ENCODE data around the gene ANGPTL4. TPM values are rescaled to one million over a fixed set of nuclear protein-coding genes. Genes with fewer than 3 reads are reported as not detected.

Gene ANGPTL4
- total and polyA plus RNA-seq, 2 of the 13 experiments (the other 11 are each of a cell fraction or from before 2014, with no cell fraction given), result 0.80 to 21.7 TPM

DNA sequence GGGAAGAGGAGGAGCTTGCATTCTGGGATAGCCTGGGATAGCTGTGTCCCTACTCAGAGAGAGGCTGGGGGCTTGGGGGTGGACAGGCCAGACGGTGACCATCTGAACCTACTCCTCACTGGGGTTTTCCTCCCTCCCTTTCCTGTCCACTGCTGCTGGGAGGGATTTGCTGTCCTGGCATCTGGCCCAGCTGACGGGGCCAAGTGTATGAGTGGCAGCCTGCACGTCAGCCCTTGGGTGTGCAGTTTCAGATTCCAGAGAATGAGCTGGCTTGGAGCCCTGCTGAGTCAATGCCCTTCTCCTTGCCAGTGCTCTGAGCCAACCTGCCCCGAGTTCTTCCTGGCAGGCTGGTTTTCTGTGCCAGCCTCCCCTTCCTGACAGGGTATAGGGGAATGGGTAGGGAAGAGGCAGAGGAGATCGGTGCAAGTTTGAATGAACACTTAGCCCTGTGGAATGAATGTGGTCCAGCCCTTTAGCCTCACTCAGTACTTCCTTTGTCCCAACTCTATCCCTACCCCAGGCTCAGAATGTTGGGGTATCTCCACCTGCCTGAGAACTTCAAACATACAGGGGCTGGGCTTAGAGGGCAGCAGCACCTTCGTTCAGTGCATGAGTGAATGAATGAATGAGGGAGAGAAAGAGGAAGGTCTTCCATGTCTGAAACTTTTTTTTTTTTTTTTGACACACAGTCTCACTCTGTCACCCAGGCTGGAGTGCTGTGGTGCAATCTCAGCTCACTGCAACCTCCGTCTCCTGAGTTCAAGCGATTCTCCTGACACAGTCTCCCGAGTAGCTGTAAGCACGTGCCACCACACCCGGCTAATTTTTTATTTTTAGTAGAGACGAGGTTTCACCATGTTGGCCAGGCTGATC, 1.8 kb upstream of the ANGPTL4 start (continued):
- TF ChIP-seq JARID2 (CRISPR knock-in tag; IDR thresholded peaks at IDR 0.05; ENCODE audit: insufficient replicate concordance), result no peak
- TF ChIP-seq ZNF441 (CRISPR knock-in tag; IDR thresholded peaks at IDR 0.05; ENCODE audit: borderline replicate concordance), result no peak
- TF ChIP-seq, protein P1, sequence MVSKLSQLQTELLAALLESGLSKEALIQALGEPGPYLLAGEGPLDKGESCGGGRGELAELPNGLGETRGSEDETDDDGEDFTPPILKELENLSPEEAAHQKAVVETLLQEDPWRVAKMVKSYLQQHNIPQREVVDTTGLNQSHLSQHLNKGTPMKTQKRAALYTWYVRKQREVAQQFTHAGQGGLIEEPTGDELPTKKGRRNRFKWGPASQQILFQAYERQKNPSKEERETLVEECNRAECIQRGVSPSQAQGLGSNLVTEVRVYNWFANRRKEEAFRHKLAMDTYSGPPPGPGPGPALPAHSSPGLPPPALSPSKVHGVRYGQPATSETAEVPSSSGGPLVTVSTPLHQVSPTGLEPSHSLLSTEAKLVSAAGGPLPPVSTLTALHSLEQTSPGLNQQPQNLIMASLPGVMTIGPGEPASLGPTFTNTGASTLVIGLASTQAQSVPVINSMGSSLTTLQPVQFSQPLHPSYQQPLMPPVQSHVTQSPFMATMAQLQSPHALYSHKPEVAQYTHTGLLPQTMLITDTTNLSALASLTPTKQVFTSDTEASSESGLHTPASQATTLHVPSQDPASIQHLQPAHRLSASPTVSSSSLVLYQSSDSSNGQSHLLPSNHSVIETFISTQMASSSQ (IDR thresholded peaks at IDR 0.05; ENCODE audit: low read depth), result no peak
- TF ChIP-seq, protein P1 (CRISPR knock-in tag; IDR thresholded peaks at IDR 0.05; ENCODE audit: borderline replicate concordance), result no peak
- TF ChIP-seq TCF7L2 (IDR thresholded peaks at IDR 0.05; ENCODE audit: low read depth, low read length), result no peak
- TF ChIP-seq, protein P2, sequence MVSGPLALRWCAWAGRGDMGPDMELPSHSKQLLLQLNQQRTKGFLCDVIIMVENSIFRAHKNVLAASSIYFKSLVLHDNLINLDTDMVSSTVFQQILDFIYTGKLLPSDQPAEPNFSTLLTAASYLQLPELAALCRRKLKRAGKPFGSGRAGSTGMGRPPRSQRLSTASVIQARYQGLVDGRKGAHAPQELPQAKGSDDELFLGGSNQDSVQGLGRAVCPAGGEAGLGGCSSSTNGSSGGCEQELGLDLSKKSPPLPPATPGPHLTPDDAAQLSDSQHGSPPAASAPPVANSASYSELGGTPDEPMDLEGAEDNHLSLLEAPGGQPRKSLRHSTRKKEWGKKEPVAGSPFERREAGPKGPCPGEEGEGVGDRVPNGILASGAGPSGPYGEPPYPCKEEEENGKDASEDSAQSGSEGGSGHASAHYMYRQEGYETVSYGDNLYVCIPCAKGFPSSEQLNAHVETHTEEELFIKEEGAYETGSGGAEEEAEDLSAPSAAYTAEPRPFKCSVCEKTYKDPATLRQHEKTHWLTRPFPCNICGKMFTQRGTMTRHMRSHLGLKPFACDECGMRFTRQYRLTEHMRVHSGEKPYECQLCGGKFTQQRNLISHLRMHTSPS (CRISPR knock-in tag; IDR thresholded peaks at IDR 0.05; ENCODE audit: low read depth), result peak; percentile 96
- TF ChIP-seq ZBTB42 (CRISPR knock-in tag; IDR thresholded peaks at IDR 0.05), result no peak
- TF ChIP-seq ZNF207 (IDR thresholded peaks at IDR 0.05; ENCODE audit: borderline replicate concordance), result no peak
- TF ChIP-seq PITX1 (CRISPR knock-in tag; IDR thresholded peaks at IDR 0.05), result peak; percentile 84
- no peak for TF ChIP-seq ZFP36L1 (CRISPR knock-in tag; IDR thresholded peaks at IDR 0.05)
- no peak for TF ChIP-seq CBFB (CRISPR knock-in tag; IDR thresholded peaks at IDR 0.05)
- no peak for TF ChIP-seq ZSCAN9 (CRISPR knock-in tag; IDR thresholded peaks at IDR 0.05; ENCODE audit: borderline replicate concordance)
- TF ChIP-seq, protein P3, sequence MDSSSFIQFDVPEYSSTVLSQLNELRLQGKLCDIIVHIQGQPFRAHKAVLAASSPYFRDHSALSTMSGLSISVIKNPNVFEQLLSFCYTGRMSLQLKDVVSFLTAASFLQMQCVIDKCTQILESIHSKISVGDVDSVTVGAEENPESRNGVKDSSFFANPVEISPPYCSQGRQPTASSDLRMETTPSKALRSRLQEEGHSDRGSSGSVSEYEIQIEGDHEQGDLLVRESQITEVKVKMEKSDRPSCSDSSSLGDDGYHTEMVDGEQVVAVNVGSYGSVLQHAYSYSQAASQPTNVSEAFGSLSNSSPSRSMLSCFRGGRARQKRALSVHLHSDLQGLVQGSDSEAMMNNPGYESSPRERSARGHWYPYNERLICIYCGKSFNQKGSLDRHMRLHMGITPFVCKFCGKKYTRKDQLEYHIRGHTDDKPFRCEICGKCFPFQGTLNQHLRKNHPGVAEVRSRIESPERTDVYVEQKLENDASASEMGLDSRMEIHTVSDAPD (CRISPR knock-in tag; IDR thresholded peaks at IDR 0.05), result no peak
- TF ChIP-seq, protein P4, sequence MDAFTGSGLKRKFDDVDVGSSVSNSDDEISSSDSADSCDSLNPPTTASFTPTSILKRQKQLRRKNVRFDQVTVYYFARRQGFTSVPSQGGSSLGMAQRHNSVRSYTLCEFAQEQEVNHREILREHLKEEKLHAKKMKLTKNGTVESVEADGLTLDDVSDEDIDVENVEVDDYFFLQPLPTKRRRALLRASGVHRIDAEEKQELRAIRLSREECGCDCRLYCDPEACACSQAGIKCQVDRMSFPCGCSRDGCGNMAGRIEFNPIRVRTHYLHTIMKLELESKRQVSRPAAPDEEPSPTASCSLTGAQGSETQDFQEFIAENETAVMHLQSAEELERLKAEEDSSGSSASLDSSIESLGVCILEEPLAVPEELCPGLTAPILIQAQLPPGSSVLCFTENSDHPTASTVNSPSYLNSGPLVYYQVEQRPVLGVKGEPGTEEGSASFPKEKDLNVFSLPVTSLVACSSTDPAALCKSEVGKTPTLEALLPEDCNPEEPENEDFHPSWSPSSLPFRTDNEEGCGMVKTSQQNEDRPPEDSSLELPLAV (CRISPR knock-in tag; conservative IDR thresholded peaks at IDR 0.05; ENCODE audit: low read depth), result no peak
- TF ChIP-seq FOXA3 (CRISPR knock-in tag; IDR thresholded peaks at IDR 0.05), result no peak; the same call in 1 of the 2 replicates
- TF ChIP-seq, protein P5, sequence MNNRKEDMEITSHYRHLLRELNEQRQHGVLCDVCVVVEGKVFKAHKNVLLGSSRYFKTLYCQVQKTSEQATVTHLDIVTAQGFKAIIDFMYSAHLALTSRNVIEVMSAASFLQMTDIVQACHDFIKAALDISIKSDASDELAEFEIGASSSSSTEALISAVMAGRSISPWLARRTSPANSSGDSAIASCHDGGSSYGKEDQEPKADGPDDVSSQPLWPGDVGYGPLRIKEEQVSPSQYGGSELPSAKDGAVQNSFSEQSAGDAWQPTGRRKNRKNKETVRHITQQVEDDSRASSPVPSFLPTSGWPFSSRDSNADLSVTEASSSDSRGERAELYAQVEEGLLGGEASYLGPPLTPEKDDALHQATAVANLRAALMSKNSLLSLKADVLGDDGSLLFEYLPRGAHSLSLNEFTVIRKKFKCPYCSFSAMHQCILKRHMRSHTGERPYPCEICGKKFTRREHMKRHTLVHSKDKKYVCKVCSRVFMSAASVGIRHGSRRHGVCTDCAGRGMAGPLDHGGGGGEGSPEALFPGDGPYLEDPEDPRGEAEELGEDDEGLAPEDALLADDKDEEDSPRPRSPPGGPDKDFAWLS (CRISPR knock-in tag; IDR thresholded peaks at IDR 0.05; ENCODE audit: borderline replicate concordance), result no peak
- TF ChIP-seq RFX5 (IDR thresholded peaks at IDR 0.05; ENCODE audit: low read depth, low read length), result peak; percentile 51; the same call in 1 of the 2 replicates
- no peak for TF ChIP-seq MATR3 (CRISPR knock-in tag; IDR thresholded peaks at IDR 0.05)
- no peak for TF ChIP-seq ZNF354B (CRISPR knock-in tag; IDR thresholded peaks at IDR 0.05)
